AG10803 (cell line): ENCODE results near the gene ACOT9.
A peak's percentile ranks its signal among the peaks of the same experiment; 100 is the strongest.
"Not testable (repeated sequence)": the region's sequence is repeated elsewhere in the genome, so short reads cannot be mapped to it uniquely, and the experiment has no call there.

ENCODE experiments used
- DNase-seq: peaks from one replicate; pipeline ENCODE4 v3.0.0; 2010; ENCODE audit warnings: low read depth
- H3K4me3 ChIP-seq: 2 replicates; pipeline ENCODE4 v1.5.1; 2011; ENCODE audit warnings: mild to moderate bottlenecking, low read length, control low read depth
- CTCF ChIP-seq: conservative IDR thresholded peaks from 2 replicates; pipeline ENCODE4 v1.5.1; 2011; ENCODE audit warnings: mild to moderate bottlenecking, low read length, control low read depth, inconsistent platforms

Gene ACOT9

DNA sequence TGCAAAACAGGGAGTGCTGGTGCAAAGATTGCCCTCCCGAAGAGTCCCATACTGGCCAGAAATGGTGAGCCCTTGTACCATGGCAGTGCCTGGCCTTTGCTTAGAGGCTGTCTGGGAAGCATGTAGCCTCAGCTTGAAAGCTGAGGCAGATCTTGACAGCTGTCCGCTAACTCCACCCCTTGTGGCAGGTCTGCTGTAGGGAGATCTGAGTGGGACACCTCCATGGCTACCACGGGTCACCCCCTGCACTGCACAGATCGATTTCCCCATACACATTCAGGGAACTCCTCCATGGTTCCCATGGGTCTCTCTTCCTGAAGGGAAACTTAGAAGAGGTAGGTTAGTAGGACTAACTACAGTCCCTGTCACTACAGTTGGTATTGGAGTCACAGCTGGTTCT lies 6.1 kb upstream of the ACOT9 start:
- TF ChIP-seq CTCF, result no peak
- H3K4me3 ChIP-seq, result no peak overlapping the region
- no peak for DNase-seq

GRCh38 chrX:23745786-23746185 lies 2.7 kb upstream of the ACOT9 start:
- no peak for TF ChIP-seq CTCF
- H3K4me3 ChIP-seq, result no peak overlapping the region
- DNase-seq, result no peak

- peak overlapping the region; percentile 40 for H3K4me3 ChIP-seq
- DNase-seq, result not testable (repeated sequence)
Observed at GRCh38 chrX:23743623-23743971, 521 bp upstream of the ACOT9 start.

DNA sequence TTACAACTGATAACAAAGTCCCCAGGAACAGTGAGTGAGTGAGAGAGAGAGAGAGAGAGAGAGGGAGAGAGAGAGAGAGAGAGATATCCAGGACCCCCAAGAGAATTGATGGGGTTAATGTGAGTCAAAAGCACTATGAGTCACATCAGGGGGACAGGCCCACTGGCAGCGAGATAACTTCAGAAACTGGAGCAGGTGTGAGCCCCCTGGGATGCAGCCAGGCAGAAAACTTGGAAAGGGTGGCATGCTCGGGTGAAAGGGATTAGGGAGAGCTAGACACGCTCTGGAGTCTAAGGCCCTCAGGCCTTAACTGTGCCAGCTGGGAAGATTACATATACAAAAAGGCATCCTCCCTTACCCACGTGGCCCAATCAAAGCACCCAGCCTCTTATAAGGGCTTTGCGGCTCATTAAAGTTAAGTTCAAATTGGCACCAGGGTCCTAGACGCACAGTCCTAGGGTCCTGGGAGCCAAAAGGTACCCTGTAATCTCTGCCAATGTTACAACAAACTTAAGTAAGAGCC lies 841 bp downstream of the ACOT9 start:
- DNase-seq, result peak; percentile 80
- TF ChIP-seq CTCF, result no peak
- H3K4me3 ChIP-seq, result peak overlapping the region; percentile 75

- H3K4me3 ChIP-seq, result no peak overlapping the region
- DNase-seq, result peak; percentile 30
- TF ChIP-seq CTCF, result no peak
Observed at GRCh38 chrX:23737413-23737812, 5.7 kb downstream of the ACOT9 start.

GRCh38 chrX:23736030-23736429 lies 7.0 kb downstream of the ACOT9 start:
- no peak for TF ChIP-seq CTCF
- DNase-seq, result no peak
- no peak overlapping the region for H3K4me3 ChIP-seq

- H3K4me3 ChIP-seq, result no peak overlapping the region
- no peak for DNase-seq
- no peak for TF ChIP-seq CTCF
Observed at GRCh38 chrX:23732704-23733103, 10.4 kb downstream of the ACOT9 start.

- DNase-seq, result no peak
- TF ChIP-seq CTCF, result no peak
- no peak overlapping the region for H3K4me3 ChIP-seq
Observed at GRCh38 chrX:23731951-23732350, 11.1 kb downstream of the ACOT9 start.
